ENCODE measurements around the gene TRIM9.

- TF ChIP-seq, protein P1, sequence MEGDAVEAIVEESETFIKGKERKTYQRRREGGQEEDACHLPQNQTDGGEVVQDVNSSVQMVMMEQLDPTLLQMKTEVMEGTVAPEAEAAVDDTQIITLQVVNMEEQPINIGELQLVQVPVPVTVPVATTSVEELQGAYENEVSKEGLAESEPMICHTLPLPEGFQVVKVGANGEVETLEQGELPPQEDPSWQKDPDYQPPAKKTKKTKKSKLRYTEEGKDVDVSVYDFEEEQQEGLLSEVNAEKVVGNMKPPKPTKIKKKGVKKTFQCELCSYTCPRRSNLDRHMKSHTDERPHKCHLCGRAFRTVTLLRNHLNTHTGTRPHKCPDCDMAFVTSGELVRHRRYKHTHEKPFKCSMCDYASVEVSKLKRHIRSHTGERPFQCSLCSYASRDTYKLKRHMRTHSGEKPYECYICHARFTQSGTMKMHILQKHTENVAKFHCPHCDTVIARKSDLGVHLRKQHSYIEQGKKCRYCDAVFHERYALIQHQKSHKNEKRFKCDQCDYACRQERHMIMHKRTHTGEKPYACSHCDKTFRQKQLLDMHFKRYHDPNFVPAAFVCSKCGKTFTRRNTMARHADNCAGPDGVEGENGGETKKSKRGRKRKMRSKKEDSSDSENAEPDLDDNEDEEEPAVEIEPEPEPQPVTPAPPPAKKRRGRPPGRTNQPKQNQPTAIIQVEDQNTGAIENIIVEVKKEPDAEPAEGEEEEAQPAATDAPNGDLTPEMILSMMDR (IDR thresholded peaks at IDR 0.05; ENCODE audit: extremely low read depth in 1 of 2, insufficient read depth in 1 of 2, low read depth in 1 of 2, low read length in 2 of 2), result no peak
- TF ChIP-seq, protein P2, sequence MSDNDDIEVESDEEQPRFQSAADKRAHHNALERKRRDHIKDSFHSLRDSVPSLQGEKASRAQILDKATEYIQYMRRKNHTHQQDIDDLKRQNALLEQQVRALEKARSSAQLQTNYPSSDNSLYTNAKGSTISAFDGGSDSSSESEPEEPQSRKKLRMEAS (IDR thresholded peaks at IDR 0.05; ENCODE audit: insufficient read depth, insufficient read length), result no peak
- TF ChIP-seq JUN (IDR thresholded peaks at IDR 0.05; ENCODE audit: borderline replicate concordance, insufficient read depth, insufficient read length, low read depth) (no peak), POLR2A (IDR thresholded peaks at IDR 0.05; ENCODE audit: low read depth, low read length) (no peak), EZH2 (IDR thresholded peaks at IDR 0.05; ENCODE audit: borderline replicate concordance, low read depth, low read length, severe bottlenecking) (no peak), POLR2AphosphoS5 (IDR thresholded peaks at IDR 0.05; ENCODE audit: insufficient read depth, low read depth, low read length) (no peak), MYC (IDR thresholded peaks at IDR 0.05; ENCODE audit: low read depth, low read length) (no peak), GATA2 (IDR thresholded peaks at IDR 0.05; ENCODE audit: insufficient read depth, insufficient read length, low read depth, low read length) (no peak), FOS (IDR thresholded peaks at IDR 0.05; ENCODE audit: borderline replicate concordance, insufficient read depth, low read length) (no peak)
Observed at GRCh38 chr14:51028361-51028760, 66.5 kb downstream of the TRIM9 start.

All from endothelial cell of umbilical vein (primary cell).